HCT116 (cell line): Measurements from ENCODE around the gene BTBD16. TPM values are rescaled to one million over a fixed set of nuclear protein-coding genes. Genes with fewer than 3 reads are reported as not detected.

ENCODE experiments used
- ATAC-seq: fragments of 200-7000 bp; cut with Tn5 transposase; 2 replicates; pipeline ENCODE4 v1.9.1; 2020; ENCODE audit warnings: mild to moderate bottlenecking, moderate library complexity
- BruUV-seq: library from RNA; stranded (reverse); fragments of 400-500 nt; replicated peaks from 2 replicates; lab custom pipeline; 2021; lab: Mats Ljungman, UMichigan
- CTCF ChIA-PET: fragments of 300-600 bp; sonication (Branson Sonifier 250); formaldehyde crosslinking; loops from one replicate; lab custom pipeline; 2021; ENCODE audit warnings: antibody characterized with exemption; lab: Charles Lee
- POLR2A ChIA-PET: fragments of 300-600, 350-600 bp; sonication (Branson Sonifier 250); formaldehyde crosslinking; loops from one replicate; lab custom pipeline; 2021; ENCODE audit warnings: antibody characterized with exemption; lab: Charles Lee
- RAD21 ChIA-PET, 2 experiments: fragments of 300-600 bp; sonication (Branson Sonifier 250); formaldehyde crosslinking; loops; one replicate each; lab custom pipeline; 2023; ENCODE audit warnings: low total read pairs in 2 of 2; ENCODE audit not compliant: uncharacterized antibody in 2 of 2, unreplicated experiment in 2 of 2, low non-redundant PET in 1 of 2; lab: Charles Lee
- DNase-seq: peaks from one replicate; pipeline ENCODE4 v3.0.0-alpha.2; 2010; ENCODE audit warnings: low read depth, low spot score
- H2AFZ ChIP-seq: fragments of 200-600 bp; shearing (Covaris generic), sonication (generic); 2 replicates; pipeline ENCODE4 v1.6.1; 2017; ENCODE audit warnings: low read depth, mixed run types, mixed read lengths, antibody characterized with exemption, low read length; ENCODE audit not compliant: poor library complexity, severe bottlenecking
- H3K27ac ChIP-seq: 2 replicates; pipeline ENCODE4 v1.5.1; 2012; ENCODE audit warnings: low read depth, low read length
- H3K27me3 ChIP-seq: fragments of 200-600 bp; sonication (generic); 2 replicates; pipeline ENCODE4 v1.6.1; 2016; ENCODE audit warnings: mixed run types, low read length, mixed read lengths; ENCODE audit not compliant: insufficient read depth
- H3K36me3 ChIP-seq, 2 experiments: fragments of 200-500 bp in 1 of 2; fragments of 200-600 bp in 1 of 2; sonication (Bioruptor generic) in 1 of 2; sonication (generic) in 1 of 2; 2 replicates each; pipeline versions ENCODE4 v1.5.1 to v1.6.1; 2014 to 2016; ENCODE audit warnings: low read length in 2 of 2, inconsistent platforms in 1 of 2, mixed read lengths in 1 of 2, mixed run types in 1 of 2; ENCODE audit not compliant: insufficient read depth in 2 of 2, control insufficient read depth in 1 of 2
- H3K4me1 ChIP-seq, 2 experiments: fragments of 200-600 bp in 1 of 2; sonication (generic) in 1 of 2; 2 replicates each; pipeline versions ENCODE4 v1.5.1 to v1.6.1; 2012 to 2017; ENCODE audit warnings: low read length in 2 of 2, inconsistent platforms in 1 of 2, mild to moderate bottlenecking in 1 of 2, mixed read lengths in 1 of 2, mixed run types in 1 of 2, moderate library complexity in 1 of 2; ENCODE audit not compliant: insufficient read depth in 2 of 2, control insufficient read depth in 1 of 2
- H3K4me2 ChIP-seq: fragments of 200-600 bp; sonication (generic); 2 replicates; pipeline ENCODE4 v1.6.1; 2017; ENCODE audit warnings: mixed run types, low read length, mixed read lengths
- H3K4me3 ChIP-seq, 2 experiments: fragments of 200-600 bp in 1 of 2; sonication (generic) in 1 of 2; replicated peaks in 1 of 2; 2 replicates each; pipeline ENCODE4 v1.5.1; 2011 to 2016; ENCODE audit warnings: low read length in 2 of 2, control low read depth in 1 of 2, low read depth in 1 of 2, mild to moderate bottlenecking in 1 of 2, mixed read lengths in 1 of 2, mixed run types in 1 of 2
- H3K79me2 ChIP-seq: fragments of 200-600 bp; sonication (generic); 2 replicates; pipeline ENCODE4 v1.6.1; 2017; ENCODE audit warnings: mild to moderate bottlenecking, mixed run types, low read length, moderate library complexity, mixed read lengths; ENCODE audit not compliant: insufficient read depth
- H3K9ac ChIP-seq: fragments of 200-600 bp; sonication (generic); 2 replicates; pipeline ENCODE4 v1.6.1; 2016; ENCODE audit warnings: low read length, mixed read lengths
- H3K9me2 ChIP-seq: fragments of 200-600 bp; sonication (generic), shearing (Covaris generic); 2 replicates; pipeline ENCODE4 v1.6.1; 2017; ENCODE audit warnings: mixed run types, mild to moderate bottlenecking, moderate library complexity; ENCODE audit not compliant: insufficient read depth
- H3K9me3 ChIP-seq, 2 experiments: fragments of 200-500 bp in 1 of 2; fragments of 200-600 bp in 1 of 2; sonication (Bioruptor generic) in 1 of 2; sonication (generic) in 1 of 2; 2 replicates each; pipeline ENCODE4 v1.6.1; 2014 to 2017; ENCODE audit warnings: low read length in 2 of 2, mixed read lengths in 2 of 2, inconsistent platforms in 1 of 2, low read depth in 1 of 2, mild to moderate bottlenecking in 1 of 2, mixed run types in 1 of 2, moderate library complexity in 1 of 2; ENCODE audit not compliant: control insufficient read depth in 1 of 2, insufficient read depth in 1 of 2
- H4K20me1 ChIP-seq: fragments of 200-600 bp; sonication (generic), shearing (Covaris generic); 2 replicates; pipeline ENCODE4 v1.6.1; 2017; ENCODE audit warnings: mixed run types, mild to moderate bottlenecking, moderate library complexity; ENCODE audit not compliant: insufficient read depth
- ATF3 ChIP-seq: IDR thresholded peaks from 2 replicates; pipeline ENCODE4 v1.6.1; 2012
- CBX3 ChIP-seq: IDR thresholded peaks from 2 replicates; pipeline ENCODE4 v1.6.1; 2012; ENCODE audit warnings: low read depth
- CEBPB ChIP-seq: IDR thresholded peaks from 2 replicates; pipeline ENCODE4 v1.6.1; 2012; ENCODE audit warnings: low read depth
- EGR1 ChIP-seq: IDR thresholded peaks from 2 replicates; pipeline ENCODE4 v1.6.1; 2012; ENCODE audit warnings: low read depth
- ELF1 ChIP-seq: IDR thresholded peaks from 2 replicates; pipeline ENCODE4 v1.6.1; 2012; ENCODE audit warnings: low read depth, borderline replicate concordance
- EZH2 ChIP-seq: fragments of 200-600 bp; sonication (generic); IDR thresholded peaks from 2 replicates; pipeline ENCODE4 v1.6.1; 2017; ENCODE audit warnings: antibody characterized with exemption, mixed run types
- EZH2phosphoT487 ChIP-seq: fragments of 200-600 bp; IDR thresholded peaks from 2 replicates; pipeline ENCODE4 v1.6.1; 2018; ENCODE audit warnings: antibody characterized with exemption, borderline replicate concordance
- FOSL1 ChIP-seq: IDR thresholded peaks from 2 replicates; pipeline ENCODE4 v1.6.1; 2012; ENCODE audit warnings: low read depth
- JUND ChIP-seq: IDR thresholded peaks from 2 replicates; pipeline ENCODE4 v1.6.1; 2012
- MAX ChIP-seq: IDR thresholded peaks from 2 replicates; pipeline ENCODE4 v1.6.1; 2012
- POLR2AphosphoS5 ChIP-seq: IDR thresholded peaks from 2 replicates; pipeline ENCODE4 v1.6.1; 2011; ENCODE audit warnings: mild to moderate bottlenecking, low read depth, low read length, moderate library complexity
- RAD21 ChIP-seq: IDR thresholded peaks from 2 replicates; pipeline ENCODE4 v1.6.1; 2012; ENCODE audit warnings: low read depth, mild to moderate bottlenecking
- SIN3A ChIP-seq: IDR thresholded peaks from 2 replicates; pipeline ENCODE4 v1.6.1; 2012; ENCODE audit warnings: low read depth
- SP1 ChIP-seq: IDR thresholded peaks from 2 replicates; pipeline ENCODE4 v1.6.1; 2012; ENCODE audit warnings: low read depth
- SRF ChIP-seq: IDR thresholded peaks from 2 replicates; pipeline ENCODE4 v1.6.1; 2012; ENCODE audit warnings: low read depth
- TCF7L2 ChIP-seq: IDR thresholded peaks from 2 replicates; pipeline ENCODE4 v1.7.0; 2011; ENCODE audit warnings: borderline replicate concordance, inconsistent platforms; ENCODE audit not compliant: insufficient read depth, insufficient read length; ENCODE audit errors: extremely low read depth
- YY1 ChIP-seq: IDR thresholded peaks from 2 replicates; pipeline ENCODE4 v1.6.1; 2011; ENCODE audit warnings: low read length, low read depth, moderate library complexity, mild to moderate bottlenecking; ENCODE audit not compliant: insufficient replicate concordance; ENCODE audit errors: extremely low read depth
- ZBTB33 ChIP-seq: IDR thresholded peaks from 2 replicates; pipeline ENCODE4 v1.6.1; 2011; ENCODE audit warnings: mild to moderate bottlenecking, low read length, moderate library complexity; ENCODE audit not compliant: insufficient replicate concordance; ENCODE audit errors: extremely low read depth
- ZFX ChIP-seq: fragments of 450-650 bp; IDR thresholded peaks from 2 replicates; pipeline ENCODE4 v1.6.1; 2017
- ZNF274 ChIP-seq: fragments of 200-500 bp; sonication (Bioruptor generic); IDR thresholded peaks from 2 replicates; pipeline ENCODE4 v1.6.1; 2014; ENCODE audit warnings: mild to moderate bottlenecking, low read depth, low read length, inconsistent platforms
- intact Hi-C: fragments of 100-400 bp; cut with micrococcal nuclease; formaldehyde crosslinking; loops from 2 replicates; pipeline ENCODE4 v1.10.0; 2022
- total RNA-seq: library from RNA; stranded (reverse); gene quantifications from one replicate; pipeline ENCODE4 v1.2.1, GENCODE V29; 2021; ENCODE audit not compliant: unreplicated experiment

The BTBD16 gene
- total RNA-seq, 1 experiment from 2014 or later: 0.27 TPM

GRCh38 chr10:122290334-122290733 is 19.2 kb downstream of the BTBD16 start:
- Histone ChIP-seq H3K36me3 (no peaks in the 10 kb centered on the region), H3K79me2 (no peaks in the 10 kb centered on the region), H3K4me3 (no peak overlapping the region), H2AFZ (no peak overlapping the region), H3K4me2 (no peak overlapping the region), H3K9me3 (no peaks in the 10 kb centered on the region), H3K4me1 (peaks cover 4 to 32% of the 10 kb centered on the region in 2 experiments), H3K9ac (no peak overlapping the region), H4K20me1 (no peaks in the 10 kb centered on the region), H3K9me2 (no peaks in the 10 kb centered on the region), H3K27ac (no peak overlapping the region), H3K27me3 (no peaks in the 10 kb centered on the region)
- ChIA-PET CTCF (interaction anchor here (1.3 kb wide), 1 partner anchor 275 kb away, joined by 3 read pairs; no protein-coding TSS in a partner anchor), POLR2A (interaction anchor here (0.9 kb wide), 1 partner anchor 10 kb away, joined by 3 read pairs; no protein-coding TSS in a partner anchor), RAD21 (no interaction called here)
- DNase-seq (no peak), ATAC-seq (no peak)
- BruUV-seq: no TSS peak
- no peak for TF ChIP-seq EGR1
- no peak for TF ChIP-seq CEBPB
- TF ChIP-seq TCF7L2: no peak
- no peak for TF ChIP-seq ELF1
- TF ChIP-seq YY1: no peak
- TF ChIP-seq RAD21: no peak
- no peak for TF ChIP-seq ATF3
- TF ChIP-seq ZBTB33: no peak
- no peak for TF ChIP-seq POLR2AphosphoS5
- no peak for TF ChIP-seq EZH2phosphoT487
- TF ChIP-seq EZH2: no peak
- no peak for TF ChIP-seq SRF
- no peak for TF ChIP-seq SP1
- TF ChIP-seq ZNF274: no peak
- TF ChIP-seq FOSL1: no peak
- no peak for TF ChIP-seq ZFX
- no peak for TF ChIP-seq MAX
- TF ChIP-seq SIN3A: no peak
- TF ChIP-seq JUND: no peak
- no peak for TF ChIP-seq CBX3
- intact Hi-C loops: no loop called here
